Head of caudate nucleus (tissue), 42 donors: Measurements from ENCODE around the gene HNRNPA3.
A peak's percentile ranks its signal among the peaks of the same experiment; 100 is the strongest.
"Not testable (repeated sequence)": the region's sequence is repeated elsewhere in the genome, so short reads cannot be mapped to it uniquely, and the experiment has no call there.

ENCODE experiments used
- DNase-seq, 42 donors: peaks; one replicate each; pipeline versions ENCODE4 v3.0.0 to v3.0.0-alpha.2; 2020 to 2021; ENCODE audit warnings: mixed read lengths in 7 of 42
- intact Hi-C: fragments of 100-400 bp; cut with DNase I; formaldehyde crosslinking; loops from one replicate; pipeline ENCODE4 v1.15.0; 2022

Gene HNRNPA3

DNA sequence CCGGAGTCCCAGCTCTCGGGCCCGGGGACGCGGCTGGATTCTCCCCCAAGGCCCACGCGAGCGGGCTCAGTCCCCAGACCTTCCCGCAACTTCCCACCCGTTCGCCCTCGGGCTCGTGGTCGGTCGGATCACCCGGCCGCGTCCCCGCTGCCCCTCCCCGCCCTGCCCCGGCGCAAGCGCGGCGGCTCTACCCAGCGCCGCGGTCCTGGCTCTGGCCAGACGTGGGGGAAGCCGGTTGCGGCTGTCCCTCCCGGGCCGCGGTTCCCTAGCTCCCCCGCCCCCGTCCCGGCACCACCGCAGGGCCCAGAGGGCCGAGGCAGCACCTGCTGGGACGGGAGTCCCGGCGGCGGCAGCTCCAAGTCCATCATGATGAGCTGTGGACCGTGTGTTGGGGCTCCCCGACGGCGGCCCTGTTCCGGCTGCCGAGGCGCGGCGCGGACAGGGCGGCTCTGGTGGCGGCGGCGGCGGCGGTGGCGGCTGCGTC, 51.7 kb downstream of the HNRNPA3 start:
- intact Hi-C loops = loop anchor here (1.0 to 10.0 kb wide), 4 partner anchors 52 to 131 kb away; partner anchors contain the start of genes AGPS and HNRNPA3
- DNase-seq = peak in 13 of 42 donors; percentile 14 to 64 (median 32)

DNA sequence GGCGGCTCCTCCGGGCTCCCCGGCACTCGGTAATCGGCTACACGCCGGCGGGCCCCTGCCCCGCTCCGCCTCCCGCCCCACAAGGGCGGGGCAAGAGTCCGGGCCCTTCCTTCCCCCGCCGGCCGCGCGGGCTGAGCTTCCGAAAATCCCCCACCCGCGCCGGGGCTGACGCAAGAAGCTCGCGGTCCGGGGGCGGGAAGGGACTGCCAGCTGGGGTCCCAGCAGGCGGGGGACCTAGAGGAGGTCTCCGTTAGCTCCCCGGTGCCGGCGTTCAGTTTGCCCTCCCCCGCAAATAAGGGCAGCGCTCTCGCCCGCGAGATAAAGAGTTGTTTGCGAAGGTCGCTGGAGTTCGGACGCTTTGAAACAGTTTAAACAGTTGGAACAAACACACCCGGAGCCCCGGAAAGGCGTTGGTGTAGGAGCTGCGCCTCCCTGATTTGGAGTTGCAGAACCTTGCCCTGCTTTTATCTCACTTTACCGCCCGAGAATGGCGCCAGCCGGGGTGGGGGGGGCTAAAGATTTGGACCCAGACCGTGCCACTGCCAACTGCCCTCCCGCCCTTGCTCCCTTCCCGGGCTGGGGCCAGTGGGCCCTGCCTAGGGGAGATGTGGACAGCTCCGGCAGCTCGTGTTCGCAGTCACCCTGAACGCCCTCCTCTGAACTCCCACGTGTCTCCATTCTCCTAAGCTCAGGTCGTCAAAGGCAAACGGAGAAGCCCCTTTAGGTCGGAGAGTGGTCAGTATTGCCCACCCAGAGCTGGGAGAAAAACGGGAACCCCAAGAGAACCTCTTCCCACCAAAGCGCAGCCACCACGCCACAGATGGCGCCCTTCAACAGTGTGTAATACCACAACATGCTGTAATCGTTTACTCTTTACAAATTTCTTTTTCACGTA, 52.3 kb downstream of the HNRNPA3 start, which contains the start of gene NFE2L2:
NFE2L2 (minus strand) TSS at position 35 of the 895 bp plus-strand sequence. CDS start 151 bp downstream, outside the sequence.
- peak; percentile 68 to 97 (median 92) for DNase-seq
- intact Hi-C loops = loop anchor here (1.0 to 10.0 kb wide), 4 partner anchors 53 to 130 kb away; partner anchors contain the start of genes AGPS and HNRNPA3

DNA sequence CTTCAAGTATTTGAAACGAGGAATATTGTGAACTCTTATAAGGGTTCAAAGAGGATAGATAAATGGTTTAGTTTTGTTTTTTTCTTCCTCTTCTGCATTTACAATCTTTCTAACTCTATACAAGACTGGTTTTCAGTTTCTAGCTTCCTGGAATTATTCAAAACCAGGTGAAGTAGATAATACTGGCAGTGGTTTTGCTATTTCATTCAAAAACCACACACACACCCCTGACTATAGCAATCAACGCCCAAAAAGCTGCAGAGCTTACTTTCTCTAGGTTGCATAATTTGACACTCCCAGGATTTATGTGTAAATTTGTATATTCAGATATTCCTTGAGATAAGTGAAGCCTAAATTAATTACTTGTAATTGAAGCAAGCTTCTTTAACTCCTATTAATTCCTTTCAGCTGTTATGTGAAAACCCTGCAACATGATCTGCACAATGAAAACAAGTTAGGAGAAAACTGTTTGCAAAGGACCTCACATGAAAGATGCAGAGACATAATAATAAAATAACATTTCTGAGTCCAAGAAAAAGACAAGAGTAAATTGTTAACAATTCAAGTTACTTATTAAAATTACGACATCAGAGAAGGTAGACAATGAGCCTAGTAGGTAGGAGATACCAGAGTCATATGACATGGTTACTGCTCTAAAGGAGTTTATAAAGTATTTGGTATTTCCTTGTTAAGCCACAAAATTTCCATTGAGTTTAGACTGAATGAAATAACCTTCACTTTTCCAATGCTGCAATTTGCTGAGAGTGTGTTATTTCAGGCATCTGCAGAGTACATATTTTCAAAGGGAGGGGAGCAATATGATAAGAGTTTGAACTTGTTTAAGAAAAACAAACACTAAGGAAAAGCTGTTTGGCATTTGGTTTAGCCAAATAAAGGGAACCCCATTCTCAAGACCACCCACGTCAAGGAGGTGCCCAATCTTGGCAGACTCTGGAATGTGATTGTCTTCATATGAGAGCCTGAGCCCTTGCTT, 53.5 kb downstream of the HNRNPA3 start:
- intact Hi-C loops = loop anchor here (2.0 to 10.0 kb wide), 2 partner anchors 69 to 129 kb away; partner anchors contain the start of gene AGPS
- no peak for DNase-seq

DNA sequence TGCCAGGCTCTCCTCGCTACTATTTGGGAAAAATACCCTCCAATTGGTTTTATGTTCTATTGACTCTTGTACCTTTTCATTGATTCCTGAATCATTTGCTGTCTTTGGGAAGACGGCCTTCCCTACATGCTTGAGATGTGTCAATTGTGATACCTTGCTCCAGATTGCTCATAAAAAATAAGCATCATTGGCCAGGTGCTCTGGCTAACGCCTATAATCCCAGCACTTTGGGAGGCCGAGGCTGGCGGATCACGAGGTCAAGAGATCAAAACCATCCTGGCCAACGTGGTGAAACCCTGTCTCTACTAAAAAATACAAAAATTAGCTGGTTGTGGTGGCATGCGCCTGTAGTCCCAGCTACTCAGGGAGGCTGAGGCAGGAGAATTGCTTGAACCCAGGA, 54.4 kb downstream of the HNRNPA3 start:
- DNase-seq = not testable (repeated sequence)
- intact Hi-C loops = loop anchor here (10.0 kb wide), 1 partner anchor 128 kb away; the partner anchor contains the start of gene AGPS

DNA sequence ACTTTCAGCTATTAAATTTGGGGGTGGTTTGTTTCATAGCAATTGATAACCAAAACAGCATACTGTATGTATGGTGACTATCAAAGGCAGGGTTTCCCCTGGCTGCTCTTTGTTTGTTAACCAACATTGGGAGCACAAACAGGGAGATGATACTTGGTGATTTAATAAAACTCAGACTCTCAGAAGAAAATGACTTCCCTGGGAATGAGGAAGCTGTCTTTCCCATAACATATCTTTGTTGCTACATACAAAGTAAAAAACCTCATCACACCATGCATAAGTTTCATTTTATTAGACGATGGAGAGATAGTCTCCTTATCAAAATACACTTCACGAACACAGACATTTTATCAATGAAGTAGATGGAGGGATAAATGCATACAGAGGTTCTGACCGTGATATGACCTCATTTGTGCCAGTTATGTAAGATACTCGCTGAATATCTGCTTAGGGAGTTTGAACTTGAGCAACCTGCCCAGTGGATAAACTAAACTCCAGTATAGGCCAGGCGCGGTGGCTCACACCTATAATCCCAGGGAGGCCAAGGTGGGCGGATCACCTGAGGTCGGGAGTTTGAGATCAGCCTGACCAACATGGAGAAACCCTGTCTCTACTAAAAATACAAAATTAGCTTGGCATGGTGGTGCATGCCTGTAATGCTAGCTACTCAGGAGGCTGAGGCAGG, 55.7 kb downstream of the HNRNPA3 start:
- intact Hi-C loops = loop anchor here (10.0 kb wide), 1 partner anchor 126 kb away; the partner anchor contains the start of gene AGPS

DNA sequence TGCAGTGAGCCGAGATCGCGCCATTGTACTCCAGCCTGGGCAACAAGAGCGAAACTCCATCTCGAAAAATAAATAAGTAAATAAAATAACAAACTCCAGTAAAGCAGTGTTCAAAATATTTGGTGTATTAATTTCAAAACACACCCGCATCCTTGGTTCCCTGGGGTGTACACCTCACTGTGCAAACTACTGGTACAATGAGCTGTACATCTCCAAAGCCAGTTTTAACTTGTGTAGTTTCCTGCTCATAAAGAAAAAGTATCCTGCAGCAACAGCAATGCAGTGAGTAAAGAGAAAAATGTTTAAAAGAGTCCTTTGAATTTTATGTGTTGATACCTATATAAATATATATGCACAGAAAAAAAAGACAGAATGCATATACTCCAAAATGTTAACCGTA, 56.3 kb downstream of the HNRNPA3 start:
- DNase-seq = no peak
- intact Hi-C loops = loop anchor here (10.0 kb wide), 1 partner anchor 126 kb away; the partner anchor contains the start of gene AGPS

More for the DNA sequence above, 55.7 kb downstream of the HNRNPA3 start:
- DNase-seq = no peak

DNA sequence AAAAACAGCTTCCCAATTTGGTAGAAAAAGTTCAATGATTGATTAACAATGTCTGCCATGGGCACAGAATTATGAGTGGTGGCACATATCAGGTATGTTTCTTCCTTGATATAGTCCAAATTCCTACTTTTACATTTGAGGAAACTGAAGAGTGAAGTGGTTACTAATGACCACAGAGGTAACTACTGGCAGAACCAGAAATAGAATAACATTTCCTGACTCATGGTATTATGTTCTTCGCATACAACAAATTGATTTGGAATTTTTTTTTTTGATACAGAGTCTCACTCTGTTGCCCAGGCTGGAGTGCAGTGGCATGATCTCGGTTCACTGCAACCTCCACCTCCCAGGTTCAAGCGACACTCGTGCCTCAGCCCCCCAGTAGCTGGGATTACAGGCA, 57.9 kb downstream of the HNRNPA3 start:
- no peak for DNase-seq
- intact Hi-C loops = no loop called here

DNA sequence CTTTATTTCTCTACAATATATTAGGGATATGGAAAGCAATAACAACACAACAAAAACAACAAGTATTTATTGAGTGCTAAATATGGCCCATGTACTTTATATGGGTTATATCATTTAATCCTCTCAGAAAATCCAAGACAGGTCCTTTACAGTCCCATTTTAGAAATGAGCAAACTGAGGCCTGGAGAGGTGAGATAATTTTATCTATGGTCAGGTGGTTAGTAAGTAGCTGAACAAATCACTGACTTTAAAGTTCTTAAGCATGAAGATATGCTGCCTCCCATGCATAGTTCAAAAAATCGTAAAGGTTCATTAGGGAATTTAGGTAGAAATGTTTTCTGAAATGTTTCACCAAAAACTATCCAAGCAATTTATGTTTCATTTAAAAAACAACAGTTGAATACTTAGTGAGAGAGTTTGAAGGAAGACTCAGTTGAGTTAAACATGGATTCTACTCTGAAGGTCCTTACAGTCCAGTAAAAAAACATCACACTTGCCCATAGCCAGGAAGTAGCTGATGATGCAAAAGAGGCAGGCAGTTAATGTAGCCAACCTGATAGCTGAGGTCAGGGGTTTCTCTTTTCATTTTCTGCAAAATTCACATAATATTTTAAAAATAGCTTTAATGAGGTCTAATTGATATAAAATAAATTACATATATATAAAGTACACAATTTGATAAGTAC, 59.5 kb downstream of the HNRNPA3 start:
- intact Hi-C loops = no loop called here
- no peak for DNase-seq

DNA sequence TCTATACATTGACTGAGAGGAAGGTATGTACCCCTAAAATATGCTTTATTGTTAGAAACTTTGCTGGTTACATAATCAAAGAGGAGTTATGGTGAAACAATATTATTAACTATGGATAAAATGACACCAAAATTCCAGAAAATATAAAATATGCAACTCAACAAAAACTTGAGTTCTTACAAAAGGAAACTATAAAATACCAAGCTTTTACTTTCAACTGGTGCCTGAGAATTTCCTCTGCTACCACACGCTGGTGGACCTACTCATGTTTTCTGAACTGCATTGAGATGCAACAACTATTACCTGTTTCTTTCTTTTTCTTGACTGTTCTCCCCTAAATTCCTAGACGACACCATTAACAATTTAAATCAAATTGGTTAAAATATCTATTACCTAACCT, 60.2 kb downstream of the HNRNPA3 start:
- intact Hi-C loops = no loop called here
- no peak for DNase-seq

DNA sequence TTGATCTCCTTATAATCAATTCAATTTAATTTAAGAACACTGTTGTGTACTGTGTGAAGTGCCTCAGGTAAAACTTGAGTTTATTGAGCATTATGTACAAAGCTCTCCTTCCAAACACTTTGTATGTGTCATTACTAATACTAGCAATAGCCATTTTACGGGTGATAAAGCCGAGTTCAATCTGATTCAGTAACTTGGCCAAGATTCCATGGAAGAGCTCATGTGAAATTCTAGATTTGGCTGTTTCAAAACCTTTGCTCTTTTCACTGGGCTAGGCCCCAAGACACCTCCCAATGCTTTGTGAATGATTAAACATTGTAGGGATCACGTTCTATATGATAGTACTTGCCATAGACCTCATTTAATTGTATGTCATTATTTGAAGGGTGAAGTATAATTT, 60.8 kb downstream of the HNRNPA3 start:
- intact Hi-C loops = no loop called here
- DNase-seq = no peak
